SK-N-MC (cell line): ENCODE results near the gene EBPL.

Experiments used
- EZH2 ChIP-seq: fragments of 200-600 bp; sonication (generic); IDR thresholded peaks from one replicate; pipeline ENCODE4 v1.6.1; 2017; ENCODE audit warnings: antibody characterized with exemption
- FOXP2 ChIP-seq: optimal IDR thresholded peaks from 2 replicates; pipeline ENCODE3; 2011; ENCODE audit warnings: mild to moderate bottlenecking, moderate library complexity; ENCODE audit not compliant: insufficient read depth; ENCODE audit errors: extremely low read length, control extremely low read depth
- POLR2AphosphoS5 ChIP-seq: IDR thresholded peaks from 2 replicates; pipeline ENCODE4 v1.6.1; 2012; ENCODE audit warnings: mild to moderate bottlenecking, low read depth, low read length, borderline replicate concordance

GRCh38 chr13:49630580-49630979 lies 60.7 kb downstream of the EBPL start:
- no peak for TF ChIP-seq FOXP2
- TF ChIP-seq POLR2AphosphoS5 = no peak
- TF ChIP-seq EZH2 = no peak
